ENCODE data around the gene THRSP.

DNA sequence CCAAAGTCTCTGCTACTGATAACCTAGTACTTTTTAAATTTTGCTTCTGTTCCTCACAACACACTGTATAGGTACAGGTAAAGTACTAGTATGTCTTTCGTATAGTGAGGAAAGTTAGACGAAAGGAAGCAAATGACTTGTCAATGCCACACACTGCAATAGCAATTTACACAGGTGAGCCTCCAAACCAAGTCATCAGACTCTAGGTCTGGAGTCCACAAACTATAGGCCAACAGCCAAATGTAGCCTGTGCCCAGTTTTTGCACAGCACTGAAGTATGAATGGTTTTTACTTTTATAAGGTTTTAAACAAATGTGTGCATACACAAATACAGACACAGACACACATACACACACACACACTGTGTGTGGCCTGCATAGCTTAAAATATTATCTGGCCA, 47.6 kb downstream of the THRSP start:
- TF ChIP-seq, protein P1, sequence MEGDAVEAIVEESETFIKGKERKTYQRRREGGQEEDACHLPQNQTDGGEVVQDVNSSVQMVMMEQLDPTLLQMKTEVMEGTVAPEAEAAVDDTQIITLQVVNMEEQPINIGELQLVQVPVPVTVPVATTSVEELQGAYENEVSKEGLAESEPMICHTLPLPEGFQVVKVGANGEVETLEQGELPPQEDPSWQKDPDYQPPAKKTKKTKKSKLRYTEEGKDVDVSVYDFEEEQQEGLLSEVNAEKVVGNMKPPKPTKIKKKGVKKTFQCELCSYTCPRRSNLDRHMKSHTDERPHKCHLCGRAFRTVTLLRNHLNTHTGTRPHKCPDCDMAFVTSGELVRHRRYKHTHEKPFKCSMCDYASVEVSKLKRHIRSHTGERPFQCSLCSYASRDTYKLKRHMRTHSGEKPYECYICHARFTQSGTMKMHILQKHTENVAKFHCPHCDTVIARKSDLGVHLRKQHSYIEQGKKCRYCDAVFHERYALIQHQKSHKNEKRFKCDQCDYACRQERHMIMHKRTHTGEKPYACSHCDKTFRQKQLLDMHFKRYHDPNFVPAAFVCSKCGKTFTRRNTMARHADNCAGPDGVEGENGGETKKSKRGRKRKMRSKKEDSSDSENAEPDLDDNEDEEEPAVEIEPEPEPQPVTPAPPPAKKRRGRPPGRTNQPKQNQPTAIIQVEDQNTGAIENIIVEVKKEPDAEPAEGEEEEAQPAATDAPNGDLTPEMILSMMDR (IDR thresholded peaks at IDR 0.05; ENCODE audit: low read depth, low read length, missing input control) = no peak
- TF ChIP-seq SP1 (IDR thresholded peaks at IDR 0.05) (no peak), GABPA (IDR thresholded peaks at IDR 0.05 in 1 of 2, conservative IDR thresholded peaks at IDR 0.05 in 1 of 2) (no peak)
